Measurements from ENCODE around the gene EPHB6. TPM values are rescaled to one million over a fixed set of nuclear protein-coding genes. Genes with fewer than 3 reads are reported as not detected.

Gene EPHB6
- total RNA-seq, 1 experiment from 2014 or later: 12.6 TPM

GRCh38 chr7:142806022-142806356, 48.9 kb upstream of the EPHB6 start:
- intact Hi-C loops (cut with micrococcal nuclease): no loop called here
- Histone ChIP-seq H3K27me3 (ENCODE audit: insufficient read depth, low read length) (peaks cover 23% of the 10 kb centered on the region; the same call in 1 of the 2 replicates), H3K4me2 (ENCODE audit: low read length) (no peak overlapping the region), H3K9me3 (ENCODE audit: control insufficient read depth in 1 of 2, insufficient read depth in 1 of 2, low read depth in 1 of 2, low read length in 2 of 2) (no peaks in the 10 kb centered on the region), H2AFZ (ENCODE audit: low read depth, low read length, poor library complexity, severe bottlenecking) (no peak overlapping the region), H3K36me3 (ENCODE audit: control insufficient read depth in 1 of 2, insufficient read depth in 2 of 2, low read length in 2 of 2) (no peaks in the 10 kb centered on the region), H3K9me2 (ENCODE audit: insufficient read depth) (no peaks in the 10 kb centered on the region), H4K20me1 (ENCODE audit: insufficient read depth) (no peaks in the 10 kb centered on the region), H3K4me3 (replicated peaks in 1 of 2; ENCODE audit: low read depth in 1 of 2, low read length in 2 of 2) (no peak overlapping the region), H3K27ac (ENCODE audit: low read depth, low read length) (no peak overlapping the region), H3K79me2 (ENCODE audit: insufficient read depth, low read length) (no peaks in the 10 kb centered on the region), H3K4me1 (ENCODE audit: control insufficient read depth in 1 of 2, insufficient read depth in 2 of 2, low read length in 2 of 2) (peaks cover 0 to 12% of the 10 kb centered on the region in 2 experiments; a peak in 3 of 4 replicates), H3K9ac (ENCODE audit: low read length) (no peak overlapping the region)
- CTCF ChIA-PET: interaction anchor here (1.5 kb wide), 1 partner anchor 174 kb away, joined by 4 read pairs; no protein-coding TSS in a partner anchor
- ATAC-seq (no peak), DNase-seq (ENCODE audit: low read depth, low spot score) (no peak)
- RAD21 ChIA-PET (ENCODE audit: low non-redundant PET in 1 of 2, low total read pairs in 2 of 2, uncharacterized antibody in 2 of 2, unreplicated experiment in 2 of 2): no interaction called here
- POLR2A ChIA-PET: no interaction called here
- no TSS peak for BruUV-seq (replicated peaks)
- TF ChIP-seq EGR1 (IDR thresholded peaks at IDR 0.05; ENCODE audit: low read depth): no peak
- no peak for TF ChIP-seq POLR2AphosphoS5 (IDR thresholded peaks at IDR 0.05; ENCODE audit: low read depth, low read length)
- TF ChIP-seq CEBPB (IDR thresholded peaks at IDR 0.05; ENCODE audit: low read depth): no peak
- TF ChIP-seq ATF3 (IDR thresholded peaks at IDR 0.05): no peak
- TF ChIP-seq POLR2A (IDR thresholded peaks at IDR 0.05; ENCODE audit: borderline replicate concordance, extremely low read depth, insufficient read depth, insufficient read length): no peak
- no peak for TF ChIP-seq EZH2phosphoT487 (IDR thresholded peaks at IDR 0.05; ENCODE audit: borderline replicate concordance)
- TF ChIP-seq, protein P1, sequence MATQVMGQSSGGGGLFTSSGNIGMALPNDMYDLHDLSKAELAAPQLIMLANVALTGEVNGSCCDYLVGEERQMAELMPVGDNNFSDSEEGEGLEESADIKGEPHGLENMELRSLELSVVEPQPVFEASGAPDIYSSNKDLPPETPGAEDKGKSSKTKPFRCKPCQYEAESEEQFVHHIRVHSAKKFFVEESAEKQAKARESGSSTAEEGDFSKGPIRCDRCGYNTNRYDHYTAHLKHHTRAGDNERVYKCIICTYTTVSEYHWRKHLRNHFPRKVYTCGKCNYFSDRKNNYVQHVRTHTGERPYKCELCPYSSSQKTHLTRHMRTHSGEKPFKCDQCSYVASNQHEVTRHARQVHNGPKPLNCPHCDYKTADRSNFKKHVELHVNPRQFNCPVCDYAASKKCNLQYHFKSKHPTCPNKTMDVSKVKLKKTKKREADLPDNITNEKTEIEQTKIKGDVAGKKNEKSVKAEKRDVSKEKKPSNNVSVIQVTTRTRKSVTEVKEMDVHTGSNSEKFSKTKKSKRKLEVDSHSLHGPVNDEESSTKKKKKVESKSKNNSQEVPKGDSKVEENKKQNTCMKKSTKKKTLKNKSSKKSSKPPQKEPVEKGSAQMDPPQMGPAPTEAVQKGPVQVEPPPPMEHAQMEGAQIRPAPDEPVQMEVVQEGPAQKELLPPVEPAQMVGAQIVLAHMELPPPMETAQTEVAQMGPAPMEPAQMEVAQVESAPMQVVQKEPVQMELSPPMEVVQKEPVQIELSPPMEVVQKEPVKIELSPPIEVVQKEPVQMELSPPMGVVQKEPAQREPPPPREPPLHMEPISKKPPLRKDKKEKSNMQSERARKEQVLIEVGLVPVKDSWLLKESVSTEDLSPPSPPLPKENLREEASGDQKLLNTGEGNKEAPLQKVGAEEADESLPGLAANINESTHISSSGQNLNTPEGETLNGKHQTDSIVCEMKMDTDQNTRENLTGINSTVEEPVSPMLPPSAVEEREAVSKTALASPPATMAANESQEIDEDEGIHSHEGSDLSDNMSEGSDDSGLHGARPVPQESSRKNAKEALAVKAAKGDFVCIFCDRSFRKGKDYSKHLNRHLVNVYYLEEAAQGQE (IDR thresholded peaks at IDR 0.05; ENCODE audit: low read depth): no peak
- TF ChIP-seq ZFX (IDR thresholded peaks at IDR 0.05): no peak
